GM19395 (cell line): ENCODE measurements around the gene CIT.

ENCODE experiments used
- ATAC-seq: cut with Tn5 transposase; IDR thresholded peaks from one replicate; pipeline ENCODE4 v1.9.1; 2021; ENCODE audit warnings: mild to moderate bottlenecking, moderate library complexity; ENCODE audit not compliant: unreplicated experiment

CIT gene

GRCh38 chr12:119857041-119857591, 20.0 kb downstream of the CIT start:
- no peak for ATAC-seq

GRCh38 chr12:119850330-119850729, 26.8 kb downstream of the CIT start:
- ATAC-seq: no peak

- no peak for ATAC-seq
These were observed 34.0 kb downstream of the CIT start for GRCh38 chr12:119843100-119843499.

GRCh38 chr12:119842380-119842779, 34.7 kb downstream of the CIT start:
- no peak for ATAC-seq

GRCh38 chr12:119841433-119842210, 35.5 kb downstream of the CIT start:
- ATAC-seq: no peak

- ATAC-seq: no peak
These were observed 36.5 kb downstream of the CIT start for GRCh38 chr12:119840582-119840981.

GRCh38 chr12:119840168-119840567, 37.0 kb downstream of the CIT start:
- no peak for ATAC-seq

GRCh38 chr12:119838826-119839600, 38.1 kb downstream of the CIT start:
- ATAC-seq: no peak

- no peak for ATAC-seq
These were observed 40.3 kb downstream of the CIT start for GRCh38 chr12:119836781-119837180.

GRCh38 chr12:119835068-119835467, 42.1 kb downstream of the CIT start:
- ATAC-seq: no peak

- no peak for ATAC-seq
These were observed 47.7 kb downstream of the CIT start for GRCh38 chr12:119829439-119829838.

- no peak for ATAC-seq
These were observed 48.8 kb downstream of the CIT start for GRCh38 chr12:119828300-119828699.

- ATAC-seq: no peak
These were observed 49.4 kb downstream of the CIT start for GRCh38 chr12:119827760-119828159.

GRCh38 chr12:119826661-119827445, 50.3 kb downstream of the CIT start:
- no peak for ATAC-seq

- ATAC-seq: no peak
These were observed 51.9 kb downstream of the CIT start for GRCh38 chr12:119825262-119825661.

GRCh38 chr12:119822046-119822445, 55.1 kb downstream of the CIT start:
- ATAC-seq: no peak

GRCh38 chr12:119819322-119819721, 57.8 kb downstream of the CIT start:
- ATAC-seq: no peak

GRCh38 chr12:119817546-119818343, 59.4 kb downstream of the CIT start:
- no peak for ATAC-seq

- ATAC-seq: no peak
These were observed 68.1 kb downstream of the CIT start for GRCh38 chr12:119809023-119809422.

- ATAC-seq: no peak
These were observed 68.7 kb downstream of the CIT start for GRCh38 chr12:119808441-119808840.
